Vagina (tissue), 2 donors: ENCODE results near the gene ALK.

Source experiments
- POLR2AphosphoS5 ChIP-seq, 2 donors: sonication (generic); formaldehyde crosslinking; IDR thresholded peaks; one replicate each; pipeline ENCODE4 v1.9.0; 2017; ENCODE audit warnings: antibody characterized with exemption in 2 of 2, mild to moderate bottlenecking in 2 of 2, low read depth in 1 of 2; ENCODE audit not compliant: insufficient read depth in 1 of 2
- TF ChIP-seq, protein P1 (sequence below), 3 experiments: fragments of 450-650 bp in 2 of 3; fragments of 200-600 bp in 1 of 3; sonication (generic) in 1 of 3; IDR thresholded peaks; one replicate each; pipeline ENCODE4 v1.5.1; 2017 to 2019; ENCODE audit warnings: antibody characterized with exemption in 3 of 3, mild to moderate bottlenecking in 2 of 3, moderate library complexity in 2 of 3

DNA sequence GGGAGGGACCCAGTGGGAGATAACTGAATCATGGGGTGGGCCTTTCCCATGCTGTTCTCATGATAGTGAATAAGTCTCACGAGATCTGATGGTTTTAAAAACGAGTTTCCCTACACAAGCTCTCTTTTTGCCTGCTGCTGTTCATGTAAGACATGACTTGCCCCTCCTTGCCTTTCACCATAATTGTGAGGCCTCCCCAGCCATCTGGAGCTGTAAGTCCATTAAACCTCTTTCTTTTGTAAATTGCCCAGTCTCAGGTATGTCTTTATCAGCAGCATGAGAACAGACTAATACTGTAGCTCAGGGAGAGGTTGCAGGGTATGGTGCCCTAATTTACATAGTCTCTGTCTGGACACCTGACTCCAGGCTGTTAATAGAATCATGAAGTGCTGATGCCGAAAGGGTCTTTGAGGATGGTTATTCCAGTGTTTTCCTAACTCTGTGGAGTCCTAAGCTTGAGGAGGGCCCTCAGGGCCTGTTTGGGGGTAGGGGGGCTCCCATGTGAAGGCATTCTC is 343.2 kb downstream of the ALK start:
- TF ChIP-seq, protein P1, sequence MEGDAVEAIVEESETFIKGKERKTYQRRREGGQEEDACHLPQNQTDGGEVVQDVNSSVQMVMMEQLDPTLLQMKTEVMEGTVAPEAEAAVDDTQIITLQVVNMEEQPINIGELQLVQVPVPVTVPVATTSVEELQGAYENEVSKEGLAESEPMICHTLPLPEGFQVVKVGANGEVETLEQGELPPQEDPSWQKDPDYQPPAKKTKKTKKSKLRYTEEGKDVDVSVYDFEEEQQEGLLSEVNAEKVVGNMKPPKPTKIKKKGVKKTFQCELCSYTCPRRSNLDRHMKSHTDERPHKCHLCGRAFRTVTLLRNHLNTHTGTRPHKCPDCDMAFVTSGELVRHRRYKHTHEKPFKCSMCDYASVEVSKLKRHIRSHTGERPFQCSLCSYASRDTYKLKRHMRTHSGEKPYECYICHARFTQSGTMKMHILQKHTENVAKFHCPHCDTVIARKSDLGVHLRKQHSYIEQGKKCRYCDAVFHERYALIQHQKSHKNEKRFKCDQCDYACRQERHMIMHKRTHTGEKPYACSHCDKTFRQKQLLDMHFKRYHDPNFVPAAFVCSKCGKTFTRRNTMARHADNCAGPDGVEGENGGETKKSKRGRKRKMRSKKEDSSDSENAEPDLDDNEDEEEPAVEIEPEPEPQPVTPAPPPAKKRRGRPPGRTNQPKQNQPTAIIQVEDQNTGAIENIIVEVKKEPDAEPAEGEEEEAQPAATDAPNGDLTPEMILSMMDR (IDR thresholded peaks at IDR 0.05): no peak
- no peak for TF ChIP-seq POLR2AphosphoS5 (IDR thresholded peaks at IDR 0.05; ENCODE audit: insufficient read depth in 1 of 2, low read depth in 1 of 2)
